Stomach (tissue), 4 donors: ENCODE measurements around the gene SARM1.

Experiments
- EP300 ChIP-seq: sonication (generic); formaldehyde crosslinking; IDR thresholded peaks from one replicate; pipeline ENCODE4 v1.6.1; 2017; ENCODE audit warnings: antibody characterized with exemption
- POLR2A ChIP-seq, 4 donors: fragments of 450-650 bp; IDR thresholded peaks; one replicate each; pipeline ENCODE4 v1.6.1; 2016; ENCODE audit warnings: antibody characterized with exemption in 4 of 4, control low read depth in 2 of 4, mild to moderate bottlenecking in 1 of 4, moderate library complexity in 1 of 4
- POLR2AphosphoS5 ChIP-seq, 3 donors: sonication (generic); formaldehyde crosslinking; IDR thresholded peaks; one replicate each; pipeline ENCODE4 v1.6.1; 2016; ENCODE audit warnings: antibody characterized with exemption in 3 of 3
- TF ChIP-seq, protein P1 (sequence below), 7 experiments: fragments of 450-650 bp in 4 of 7; fragments of 200-600 bp in 3 of 7; sonication (generic) in 3 of 7; IDR thresholded peaks; one replicate each; pipeline ENCODE4 v1.5.1; 2016 to 2019; ENCODE audit warnings: antibody characterized with exemption in 7 of 7, control low read depth in 2 of 7, mild to moderate bottlenecking in 1 of 7

DNA sequence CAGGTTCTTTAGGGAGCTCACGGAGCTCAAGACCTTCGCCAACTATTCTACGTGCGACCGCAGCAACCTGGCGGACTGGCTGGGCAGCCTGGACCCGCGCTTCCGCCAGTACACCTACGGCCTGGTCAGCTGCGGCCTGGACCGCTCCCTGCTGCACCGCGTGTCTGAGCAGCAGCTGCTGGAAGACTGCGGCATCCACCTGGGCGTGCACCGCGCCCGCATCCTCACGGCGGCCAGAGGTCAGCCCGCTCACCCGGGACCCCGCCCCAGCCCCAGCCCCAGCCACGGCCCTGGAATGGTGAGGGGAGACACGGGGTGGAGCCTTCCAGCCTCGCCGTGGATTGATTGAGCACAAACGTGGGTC is 13.5 kb downstream of the SARM1 start:
- TF ChIP-seq POLR2AphosphoS5 (IDR thresholded peaks at IDR 0.05) (no peak), POLR2A (IDR thresholded peaks at IDR 0.05) (no peak), EP300 (no peak)
- TF ChIP-seq, protein P1, sequence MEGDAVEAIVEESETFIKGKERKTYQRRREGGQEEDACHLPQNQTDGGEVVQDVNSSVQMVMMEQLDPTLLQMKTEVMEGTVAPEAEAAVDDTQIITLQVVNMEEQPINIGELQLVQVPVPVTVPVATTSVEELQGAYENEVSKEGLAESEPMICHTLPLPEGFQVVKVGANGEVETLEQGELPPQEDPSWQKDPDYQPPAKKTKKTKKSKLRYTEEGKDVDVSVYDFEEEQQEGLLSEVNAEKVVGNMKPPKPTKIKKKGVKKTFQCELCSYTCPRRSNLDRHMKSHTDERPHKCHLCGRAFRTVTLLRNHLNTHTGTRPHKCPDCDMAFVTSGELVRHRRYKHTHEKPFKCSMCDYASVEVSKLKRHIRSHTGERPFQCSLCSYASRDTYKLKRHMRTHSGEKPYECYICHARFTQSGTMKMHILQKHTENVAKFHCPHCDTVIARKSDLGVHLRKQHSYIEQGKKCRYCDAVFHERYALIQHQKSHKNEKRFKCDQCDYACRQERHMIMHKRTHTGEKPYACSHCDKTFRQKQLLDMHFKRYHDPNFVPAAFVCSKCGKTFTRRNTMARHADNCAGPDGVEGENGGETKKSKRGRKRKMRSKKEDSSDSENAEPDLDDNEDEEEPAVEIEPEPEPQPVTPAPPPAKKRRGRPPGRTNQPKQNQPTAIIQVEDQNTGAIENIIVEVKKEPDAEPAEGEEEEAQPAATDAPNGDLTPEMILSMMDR (IDR thresholded peaks at IDR 0.05), result no peak
